BE2C (cell line): ENCODE results near the gene ADI1.
A peak's percentile ranks its signal among the peaks of the same experiment; 100 is the strongest.

Experiments used
- DNase-seq: peaks from one replicate; pipeline ENCODE4 v3.0.0-alpha.2; 2020
- H3K27me3 ChIP-seq: fragments of 250-450 bp; sonication (Bioruptor Pico); 2 replicates; pipeline ENCODE4 v1.5.1; 2020; ENCODE audit warnings: mild to moderate bottlenecking
- H3K36me3 ChIP-seq: fragments of 250-450 bp; sonication (Bioruptor Pico); 2 replicates; pipeline ENCODE4 v1.5.1; 2020; ENCODE audit warnings: mild to moderate bottlenecking
- H3K4me1 ChIP-seq: fragments of 250-450 bp; sonication (Bioruptor Pico); 2 replicates; pipeline ENCODE4 v1.5.1; 2020
- H3K4me3 ChIP-seq: 2 replicates; pipeline ENCODE4 v1.5.1; 2011; ENCODE audit warnings: low read depth, low read length
- H3K9me3 ChIP-seq: fragments of 250-450 bp; sonication (Bioruptor Pico); 2 replicates; pipeline ENCODE4 v1.5.1; 2020
- TF ChIP-seq, protein P1 (sequence below): IDR thresholded peaks from 2 replicates; pipeline ENCODE4 v1.5.1; 2012; ENCODE audit warnings: mild to moderate bottlenecking, low read depth, low read length

The ADI1 gene

DNA sequence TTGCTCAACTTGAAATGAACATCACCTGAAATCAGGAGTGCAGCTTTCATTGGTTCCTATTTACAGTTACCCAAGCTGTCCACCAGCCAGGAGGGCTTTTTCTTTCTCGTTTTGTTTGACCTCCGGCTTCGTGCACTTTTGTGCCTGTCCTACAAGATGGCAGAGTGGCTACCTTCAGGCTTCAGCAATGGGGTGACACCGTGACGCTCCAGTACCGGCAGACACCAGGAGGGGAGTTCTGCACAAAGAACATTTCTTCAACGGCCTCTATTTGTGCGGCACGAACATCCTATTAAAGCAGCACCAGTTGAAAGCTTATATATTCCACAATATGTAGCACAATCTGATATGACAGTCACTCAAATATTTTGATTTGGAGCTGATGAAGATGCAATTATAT lies 20.5 kb upstream of the ADI1 start:
- H3K9me3 ChIP-seq: no peaks in the 10 kb centered on the region
- H3K4me1 ChIP-seq: no peaks in the 10 kb centered on the region
- TF ChIP-seq, protein P1, sequence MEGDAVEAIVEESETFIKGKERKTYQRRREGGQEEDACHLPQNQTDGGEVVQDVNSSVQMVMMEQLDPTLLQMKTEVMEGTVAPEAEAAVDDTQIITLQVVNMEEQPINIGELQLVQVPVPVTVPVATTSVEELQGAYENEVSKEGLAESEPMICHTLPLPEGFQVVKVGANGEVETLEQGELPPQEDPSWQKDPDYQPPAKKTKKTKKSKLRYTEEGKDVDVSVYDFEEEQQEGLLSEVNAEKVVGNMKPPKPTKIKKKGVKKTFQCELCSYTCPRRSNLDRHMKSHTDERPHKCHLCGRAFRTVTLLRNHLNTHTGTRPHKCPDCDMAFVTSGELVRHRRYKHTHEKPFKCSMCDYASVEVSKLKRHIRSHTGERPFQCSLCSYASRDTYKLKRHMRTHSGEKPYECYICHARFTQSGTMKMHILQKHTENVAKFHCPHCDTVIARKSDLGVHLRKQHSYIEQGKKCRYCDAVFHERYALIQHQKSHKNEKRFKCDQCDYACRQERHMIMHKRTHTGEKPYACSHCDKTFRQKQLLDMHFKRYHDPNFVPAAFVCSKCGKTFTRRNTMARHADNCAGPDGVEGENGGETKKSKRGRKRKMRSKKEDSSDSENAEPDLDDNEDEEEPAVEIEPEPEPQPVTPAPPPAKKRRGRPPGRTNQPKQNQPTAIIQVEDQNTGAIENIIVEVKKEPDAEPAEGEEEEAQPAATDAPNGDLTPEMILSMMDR: no peak
- no peak for DNase-seq
- no peak overlapping the region for H3K4me3 ChIP-seq
- H3K36me3 ChIP-seq: peaks cover 44% of the 10 kb centered on the region
- H3K27me3 ChIP-seq: no peaks in the 10 kb centered on the region

DNA sequence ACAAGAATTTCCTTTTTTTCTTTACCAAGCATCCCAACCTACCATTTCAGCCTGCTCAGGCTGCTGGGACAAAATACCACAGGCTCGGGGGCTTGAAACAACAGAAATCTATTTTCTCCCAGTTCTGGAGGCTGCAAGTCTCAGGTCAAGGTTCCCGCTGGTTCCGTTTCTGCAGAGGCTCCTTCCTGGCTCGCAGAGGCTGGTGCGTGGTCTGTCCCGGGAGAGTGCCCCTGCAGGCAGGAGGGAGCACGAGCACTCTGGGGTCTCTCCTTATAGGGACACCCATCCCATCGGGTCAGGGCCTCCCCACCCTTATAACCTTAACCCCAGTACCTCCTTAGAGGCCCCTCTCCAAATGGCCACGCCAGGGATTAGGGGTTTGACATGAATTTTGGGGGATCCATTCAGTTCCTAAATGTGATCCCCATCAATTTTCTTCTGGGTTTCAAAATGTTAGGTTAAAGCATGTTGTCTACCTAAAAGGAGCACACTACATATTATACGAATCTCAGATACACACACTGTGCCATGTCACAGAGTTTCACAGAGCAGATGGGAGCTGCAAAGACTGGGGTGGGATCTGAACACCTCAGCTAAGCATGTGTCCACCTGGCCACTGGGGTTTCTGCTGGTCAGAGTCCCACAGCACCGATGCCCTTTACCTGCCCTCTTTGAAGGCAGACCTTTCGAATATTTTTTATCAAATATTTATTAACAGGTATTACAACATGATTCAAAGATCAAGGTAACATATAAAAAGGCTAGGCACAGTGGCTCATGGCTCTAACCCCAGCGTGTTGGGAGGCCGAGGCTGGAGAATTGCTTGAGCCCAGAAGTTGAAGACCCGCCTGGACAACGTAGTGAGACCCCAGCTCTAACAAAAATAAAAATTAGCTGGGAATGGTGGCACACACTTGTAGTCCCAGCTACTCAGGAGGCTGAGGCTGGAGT lies 17.6 kb upstream of the ADI1 start:
- Histone ChIP-seq H3K36me3 (peaks cover 15% of the 10 kb centered on the region), H3K27me3 (no peaks in the 10 kb centered on the region), H3K9me3 (no peaks in the 10 kb centered on the region), H3K4me1 (no peaks in the 10 kb centered on the region), H3K4me3 (peak overlapping the region; percentile 56)
- TF ChIP-seq, protein P1: peak; percentile 67
- DNase-seq: peak; percentile 65

DNA sequence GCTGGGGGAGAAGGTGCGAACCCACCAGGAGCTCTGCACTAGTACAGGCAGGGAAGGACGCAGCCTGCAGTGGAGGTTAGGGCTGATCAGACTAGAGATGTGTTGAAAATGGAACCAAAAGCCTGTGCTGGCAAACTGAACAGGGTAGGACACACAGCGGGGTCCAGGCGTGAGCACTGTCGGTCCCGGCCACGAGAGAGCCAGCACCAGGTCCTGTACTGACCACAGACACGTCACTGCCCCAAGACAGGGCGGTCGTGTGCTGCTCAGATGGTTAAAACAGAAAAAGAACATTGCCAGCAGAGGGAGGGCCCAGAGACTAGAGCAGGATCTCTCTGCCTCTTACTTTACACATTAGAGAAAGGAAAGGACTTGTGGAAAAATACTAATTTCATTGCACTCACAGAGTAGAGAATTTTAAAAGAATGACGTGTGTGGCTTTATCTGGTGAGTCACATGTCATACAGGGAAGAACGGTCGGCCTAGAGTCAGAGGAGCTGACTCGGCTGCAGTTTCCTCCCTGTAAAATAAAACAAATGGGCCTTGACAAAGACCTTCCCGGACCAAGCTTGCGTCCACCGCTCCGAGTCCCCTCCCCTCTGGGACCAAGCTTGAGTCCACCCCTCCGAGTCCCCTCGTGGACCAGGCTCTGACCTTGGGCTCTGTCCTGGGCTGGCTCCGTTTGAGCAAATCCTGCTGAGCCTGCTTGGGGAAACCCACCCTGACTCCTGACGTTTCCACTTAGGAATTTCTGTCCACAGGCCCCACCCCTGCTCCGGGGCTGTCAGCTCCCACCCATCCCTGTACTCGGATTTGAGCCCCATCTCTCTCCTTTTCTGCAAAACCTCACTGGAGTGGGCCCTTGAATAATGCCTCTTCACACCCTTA lies 16.7 kb upstream of the ADI1 start:
- no peaks in the 10 kb centered on the region for H3K4me1 ChIP-seq
- DNase-seq: no peak
- TF ChIP-seq, protein P1: peak; percentile 19; the same call in 1 of the 2 replicates
- peak overlapping the region; percentile 56 for H3K4me3 ChIP-seq
- H3K27me3 ChIP-seq: no peaks in the 10 kb centered on the region
- no peaks in the 10 kb centered on the region for H3K9me3 ChIP-seq
- H3K36me3 ChIP-seq: peaks cover 8% of the 10 kb centered on the region

DNA sequence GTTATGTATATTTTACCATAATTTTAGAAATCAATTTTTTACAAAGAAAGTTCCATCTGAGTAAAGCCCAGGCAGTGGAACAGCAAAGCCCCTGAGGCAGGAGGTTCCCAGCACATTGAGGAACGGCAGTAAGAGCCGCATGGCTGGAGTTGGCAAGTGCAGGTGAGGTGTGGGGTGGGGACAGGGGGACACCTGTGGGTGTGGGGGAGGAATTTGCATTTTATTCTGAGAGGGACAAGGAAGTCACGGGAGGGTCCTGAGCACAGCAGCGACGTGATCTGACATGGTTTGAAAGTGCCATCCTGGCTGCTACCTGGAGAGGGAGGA lies 16.1 kb upstream of the ADI1 start:
- H3K4me1 ChIP-seq: no peaks in the 10 kb centered on the region
- no peaks in the 10 kb centered on the region for H3K27me3 ChIP-seq
- DNase-seq: no peak
- TF ChIP-seq, protein P1: no peak
- H3K9me3 ChIP-seq: no peaks in the 10 kb centered on the region
- H3K36me3 ChIP-seq: peaks cover 3% of the 10 kb centered on the region
- no peak overlapping the region for H3K4me3 ChIP-seq

DNA sequence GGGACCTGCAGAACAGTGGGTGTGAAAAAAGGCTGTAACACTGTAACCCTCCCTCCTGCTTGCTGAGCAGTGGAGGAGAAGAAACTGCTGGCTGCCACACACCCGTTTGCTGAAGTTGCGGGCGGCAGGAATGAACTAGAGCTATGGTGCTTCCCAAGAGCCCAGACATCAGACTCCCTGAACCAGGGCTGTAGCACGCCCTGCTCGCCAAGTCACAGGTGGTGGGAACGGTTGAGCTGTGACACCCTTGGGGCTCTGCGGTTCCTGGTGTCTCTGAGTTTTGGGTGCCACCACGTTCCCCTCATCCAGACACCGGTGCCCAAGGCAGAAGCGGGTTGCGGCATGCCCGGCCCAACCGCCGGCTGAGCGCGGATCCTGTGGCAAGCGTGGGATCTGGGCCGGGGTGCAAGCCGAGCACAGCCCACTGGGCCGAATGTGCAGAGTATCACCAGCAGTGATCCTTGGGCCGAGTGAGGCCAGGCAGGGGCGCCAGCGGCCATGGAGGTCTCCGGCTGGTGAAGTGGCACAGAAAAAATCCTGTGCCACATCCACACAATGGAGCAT lies 15.0 kb upstream of the ADI1 start:
- DNase-seq: no peak
- TF ChIP-seq, protein P1: no peak
- Histone ChIP-seq H3K4me1 (no peaks in the 10 kb centered on the region), H3K9me3 (no peaks in the 10 kb centered on the region), H3K27me3 (no peaks in the 10 kb centered on the region), H3K36me3 (peaks cover 2% of the 10 kb centered on the region), H3K4me3 (no peak overlapping the region)
